ENCODE data around the gene TCF25. TPM values are rescaled to one million over a fixed set of nuclear protein-coding genes. Genes with fewer than 3 reads are reported as not detected.

TCF25 gene
- total and polyA plus RNA-seq, 2 experiments from 2014 or later: 95.4 to 143 TPM

DNA sequence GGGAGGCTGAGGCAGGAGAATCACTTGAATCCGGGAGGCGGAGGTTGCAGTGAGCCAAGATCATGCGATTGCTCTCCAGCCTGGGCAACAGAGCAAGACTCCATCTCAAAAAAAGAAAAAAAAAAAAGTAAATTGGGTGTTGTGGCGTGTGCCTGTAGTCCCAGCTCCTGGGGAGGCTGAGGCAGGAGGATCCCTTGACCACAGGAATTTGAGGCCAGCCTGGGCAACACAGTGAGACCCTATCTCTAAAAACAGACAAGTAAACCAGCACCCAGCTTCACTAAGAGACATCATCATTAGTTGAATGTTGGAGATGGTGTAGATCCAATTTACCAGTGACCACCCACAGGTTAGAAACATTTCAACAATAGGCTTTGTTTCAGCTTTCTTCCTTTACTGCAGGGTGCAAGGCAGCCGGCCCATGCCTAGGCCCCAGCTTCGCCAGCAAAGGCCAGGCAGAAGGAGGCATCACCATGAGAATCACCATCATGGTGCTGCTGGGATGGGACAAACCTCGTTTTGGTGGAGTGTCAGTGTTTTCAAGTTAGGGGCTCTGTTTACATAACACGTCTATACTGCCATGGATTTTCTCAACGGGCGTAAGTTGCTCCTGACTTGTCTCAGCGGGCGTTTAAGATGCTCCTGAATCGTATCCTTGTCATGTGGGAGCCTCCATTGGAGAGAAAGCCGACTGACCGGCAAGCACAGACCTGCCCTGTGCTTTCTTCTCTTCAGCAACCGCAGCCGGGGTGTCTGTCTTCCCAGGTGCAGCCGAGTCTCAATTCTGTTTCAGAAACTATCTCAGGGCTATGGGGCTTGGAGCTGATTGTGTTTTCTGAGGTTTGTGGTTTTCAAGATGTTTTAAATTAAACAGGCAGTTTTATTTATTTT is 7.3 kb downstream of the TCF25 start:
- no peak overlapping the region for H3K4me3 Mint-ChIP-seq

More for the DNA sequence above, 7.3 kb downstream of the TCF25 start:
- no peaks in the 10 kb centered on the region for H3K9me2 ChIP-seq (ENCODE audit: insufficient read depth)
- H3K4me3 ChIP-seq: no peak overlapping the region
- ATAC-seq: no peak
- H3K27me3 ChIP-seq (ENCODE audit: insufficient read depth): no peaks in the 10 kb centered on the region
- H3K4me2 ChIP-seq: no peak overlapping the region
- Mint-ChIP-seq H3K27me3 (ENCODE audit: insufficient read depth, low read depth, poor library complexity) (no peaks in the 10 kb centered on the region), H3K4me1 (no peaks in the 10 kb centered on the region), H3K27ac (no peak overlapping the region), H3K36me3 (ENCODE audit: low read depth) (peaks cover 54% of the 10 kb centered on the region), H3K9me3 (peaks cover 3% of the 10 kb centered on the region; the same call in 2 of the 3 replicates)
- peaks cover 14% of the 10 kb centered on the region for H3F3A ChIP-seq (replicated peaks; ENCODE audit: low read depth)
- H2AFZ ChIP-seq: no peak overlapping the region
- H3K27ac ChIP-seq (ENCODE audit: low read depth): 0 out of 2 replicates have a peak overlapping the region, but pooled peaks have one; percentile 69
- H3K36me3 ChIP-seq (ENCODE audit: insufficient read depth): peaks cover 4% of the 10 kb centered on the region; the same call in 1 of the 2 replicates
- no peak for DNase-seq (ENCODE audit: low spot score)
- TF ChIP-seq JUNB (IDR thresholded peaks at IDR 0.05; ENCODE audit: unreplicated experiment): no peak
- TF ChIP-seq, protein P1, sequence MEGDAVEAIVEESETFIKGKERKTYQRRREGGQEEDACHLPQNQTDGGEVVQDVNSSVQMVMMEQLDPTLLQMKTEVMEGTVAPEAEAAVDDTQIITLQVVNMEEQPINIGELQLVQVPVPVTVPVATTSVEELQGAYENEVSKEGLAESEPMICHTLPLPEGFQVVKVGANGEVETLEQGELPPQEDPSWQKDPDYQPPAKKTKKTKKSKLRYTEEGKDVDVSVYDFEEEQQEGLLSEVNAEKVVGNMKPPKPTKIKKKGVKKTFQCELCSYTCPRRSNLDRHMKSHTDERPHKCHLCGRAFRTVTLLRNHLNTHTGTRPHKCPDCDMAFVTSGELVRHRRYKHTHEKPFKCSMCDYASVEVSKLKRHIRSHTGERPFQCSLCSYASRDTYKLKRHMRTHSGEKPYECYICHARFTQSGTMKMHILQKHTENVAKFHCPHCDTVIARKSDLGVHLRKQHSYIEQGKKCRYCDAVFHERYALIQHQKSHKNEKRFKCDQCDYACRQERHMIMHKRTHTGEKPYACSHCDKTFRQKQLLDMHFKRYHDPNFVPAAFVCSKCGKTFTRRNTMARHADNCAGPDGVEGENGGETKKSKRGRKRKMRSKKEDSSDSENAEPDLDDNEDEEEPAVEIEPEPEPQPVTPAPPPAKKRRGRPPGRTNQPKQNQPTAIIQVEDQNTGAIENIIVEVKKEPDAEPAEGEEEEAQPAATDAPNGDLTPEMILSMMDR (conservative IDR thresholded peaks at IDR 0.05; ENCODE audit: low read depth in 2 of 2): no peak
- TF ChIP-seq, protein P2, sequence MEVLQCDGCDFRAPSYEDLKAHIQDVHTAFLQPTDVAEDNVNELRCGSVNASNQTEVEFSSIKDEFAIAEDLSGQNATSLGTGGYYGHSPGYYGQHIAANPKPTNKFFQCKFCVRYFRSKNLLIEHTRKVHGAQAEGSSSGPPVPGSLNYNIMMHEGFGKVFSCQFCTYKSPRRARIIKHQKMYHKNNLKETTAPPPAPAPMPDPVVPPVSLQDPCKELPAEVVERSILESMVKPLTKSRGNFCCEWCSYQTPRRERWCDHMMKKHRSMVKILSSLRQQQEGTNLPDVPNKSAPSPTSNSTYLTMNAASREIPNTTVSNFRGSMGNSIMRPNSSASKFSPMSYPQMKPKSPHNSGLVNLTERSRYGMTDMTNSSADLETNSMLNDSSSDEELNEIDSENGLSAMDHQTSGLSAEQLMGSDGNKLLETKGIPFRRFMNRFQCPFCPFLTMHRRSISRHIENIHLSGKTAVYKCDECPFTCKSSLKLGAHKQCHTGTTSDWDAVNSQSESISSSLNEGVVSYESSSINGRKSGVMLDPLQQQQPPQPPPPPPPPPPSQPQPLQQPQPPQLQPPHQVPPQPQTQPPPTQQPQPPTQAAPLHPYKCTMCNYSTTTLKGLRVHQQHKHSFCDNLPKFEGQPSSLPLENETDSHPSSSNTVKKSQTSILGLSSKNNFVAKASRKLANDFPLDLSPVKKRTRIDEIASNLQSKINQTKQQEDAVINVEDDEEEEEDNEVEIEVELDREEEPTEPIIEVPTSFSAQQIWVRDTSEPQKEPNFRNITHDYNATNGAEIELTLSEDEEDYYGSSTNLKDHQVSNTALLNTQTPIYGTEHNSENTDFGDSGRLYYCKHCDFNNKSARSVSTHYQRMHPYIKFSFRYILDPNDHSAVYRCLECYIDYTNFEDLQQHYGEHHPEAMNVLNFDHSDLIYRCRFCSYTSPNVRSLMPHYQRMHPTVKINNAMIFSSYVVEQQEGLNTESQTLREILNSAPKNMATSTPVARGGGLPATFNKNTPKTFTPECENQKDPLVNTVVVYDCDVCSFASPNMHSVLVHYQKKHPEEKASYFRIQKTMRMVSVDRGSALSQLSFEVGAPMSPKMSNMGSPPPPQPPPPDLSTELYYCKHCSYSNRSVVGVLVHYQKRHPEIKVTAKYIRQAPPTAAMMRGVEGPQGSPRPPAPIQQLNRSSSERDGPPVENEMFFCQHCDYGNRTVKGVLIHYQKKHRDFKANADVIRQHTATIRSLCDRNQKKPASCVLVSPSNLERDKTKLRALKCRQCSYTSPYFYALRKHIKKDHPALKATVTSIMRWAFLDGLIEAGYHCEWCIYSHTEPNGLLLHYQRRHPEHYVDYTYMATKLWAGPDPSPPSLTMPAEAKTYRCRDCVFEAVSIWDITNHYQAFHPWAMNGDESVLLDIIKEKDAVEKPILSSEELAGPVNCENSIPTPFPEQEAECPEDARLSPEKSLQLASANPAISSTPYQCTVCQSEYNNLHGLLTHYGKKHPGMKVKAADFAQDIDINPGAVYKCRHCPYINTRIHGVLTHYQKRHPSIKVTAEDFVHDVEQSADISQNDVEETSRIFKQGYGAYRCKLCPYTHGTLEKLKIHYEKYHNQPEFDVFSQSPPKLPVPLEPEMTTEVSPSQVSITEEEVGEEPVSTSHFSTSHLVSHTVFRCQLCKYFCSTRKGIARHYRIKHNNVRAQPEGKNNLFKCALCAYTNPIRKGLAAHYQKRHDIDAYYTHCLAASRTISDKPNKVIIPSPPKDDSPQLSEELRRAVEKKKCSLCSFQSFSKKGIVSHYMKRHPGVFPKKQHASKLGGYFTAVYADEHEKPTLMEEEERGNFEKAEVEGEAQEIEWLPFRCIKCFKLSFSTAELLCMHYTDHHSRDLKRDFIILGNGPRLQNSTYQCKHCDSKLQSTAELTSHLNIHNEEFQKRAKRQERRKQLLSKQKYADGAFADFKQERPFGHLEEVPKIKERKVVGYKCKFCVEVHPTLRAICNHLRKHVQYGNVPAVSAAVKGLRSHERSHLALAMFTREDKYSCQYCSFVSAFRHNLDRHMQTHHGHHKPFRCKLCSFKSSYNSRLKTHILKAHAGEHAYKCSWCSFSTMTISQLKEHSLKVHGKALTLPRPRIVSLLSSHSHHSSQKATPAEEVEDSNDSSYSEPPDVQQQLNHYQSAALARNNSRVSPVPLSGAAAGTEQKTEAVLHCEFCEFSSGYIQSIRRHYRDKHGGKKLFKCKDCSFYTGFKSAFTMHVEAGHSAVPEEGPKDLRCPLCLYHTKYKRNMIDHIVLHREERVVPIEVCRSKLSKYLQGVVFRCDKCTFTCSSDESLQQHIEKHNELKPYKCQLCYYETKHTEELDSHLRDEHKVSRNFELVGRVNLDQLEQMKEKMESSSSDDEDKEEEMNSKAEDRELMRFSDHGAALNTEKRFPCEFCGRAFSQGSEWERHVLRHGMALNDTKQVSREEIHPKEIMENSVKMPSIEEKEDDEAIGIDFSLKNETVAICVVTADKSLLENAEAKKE (CRISPR knock-in tag; IDR thresholded peaks at IDR 0.05): no peak
- no peak for TF ChIP-seq NANOG (IDR thresholded peaks at IDR 0.05; ENCODE audit: borderline replicate concordance)
- no peak for TF ChIP-seq STAT1 (IDR thresholded peaks at IDR 0.05; ENCODE audit: unreplicated experiment)
- no peak for TF ChIP-seq ZNF331 (CRISPR knock-in tag; IDR thresholded peaks at IDR 0.05; ENCODE audit: low read depth)
- peaks cover 11% of the 10 kb centered on the region for H4K20me1 ChIP-seq (replicated peaks; ENCODE audit: insufficient read depth)
- H3K4me1 ChIP-seq (ENCODE audit: insufficient read depth): no peaks in the 10 kb centered on the region
- peaks cover 56% of the 10 kb centered on the region for H3K79me2 ChIP-seq (replicated peaks; ENCODE audit: insufficient read depth)

All from GM23338 (cell line).